Suprapubic skin (tissue), 3 donors: ENCODE results near the gene TYR.

ENCODE experiments used
- CTCF ChIP-seq, 2 donors: fragments of 200-600 bp in 1 of 2; fragments of 450-650 bp in 1 of 2; sonication (generic) in 1 of 2; IDR thresholded peaks; one replicate each; pipeline ENCODE4 v1.5.1; 2016 to 2019; ENCODE audit warnings: antibody characterized with exemption in 2 of 2, mild to moderate bottlenecking in 1 of 2, moderate library complexity in 1 of 2
- POLR2A ChIP-seq, 2 donors: fragments of 450-650 bp; IDR thresholded peaks; one replicate each; pipeline ENCODE4 v1.6.1; 2017; ENCODE audit warnings: antibody characterized with exemption in 2 of 2, mild to moderate bottlenecking in 2 of 2, moderate library complexity in 2 of 2

- TF ChIP-seq CTCF (IDR thresholded peaks at IDR 0.05), result no peak
- TF ChIP-seq POLR2A (IDR thresholded peaks at IDR 0.05), result no peak
Observed at GRCh38 chr11:89184021-89184420, 6.3 kb downstream of the TYR start.
